HS-27A (cell line): ENCODE results near the gene SGCD.
"Not testable (repeated sequence)": the region's sequence is repeated elsewhere in the genome, so short reads cannot be mapped to it uniquely, and the experiment has no call there.

ENCODE experiments used
- DNase-seq: peaks from one replicate; pipeline ENCODE4 v3.0.0-alpha.2; 2012; ENCODE audit warnings: low read depth, missing footprints

Gene SGCD

DNA sequence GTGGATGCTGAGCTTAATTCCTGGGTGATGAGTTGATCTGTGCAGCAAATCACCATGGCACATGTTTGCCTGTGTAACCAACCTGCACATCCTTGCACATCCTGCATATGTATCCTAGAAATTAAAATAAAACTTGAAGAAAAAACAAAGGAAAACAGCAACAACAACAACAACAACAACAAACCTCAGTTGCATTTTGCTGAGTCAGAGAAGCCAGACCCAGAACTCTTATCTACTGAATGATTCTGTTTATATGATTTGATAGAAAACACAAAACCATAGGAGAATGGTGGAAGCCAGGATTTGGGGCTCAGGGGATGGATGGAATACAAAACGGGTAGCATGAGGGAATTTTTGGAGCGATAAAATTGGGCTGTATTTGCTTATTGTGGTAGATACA lies 307.3 kb downstream of the SGCD start:
- no peak for DNase-seq

DNA sequence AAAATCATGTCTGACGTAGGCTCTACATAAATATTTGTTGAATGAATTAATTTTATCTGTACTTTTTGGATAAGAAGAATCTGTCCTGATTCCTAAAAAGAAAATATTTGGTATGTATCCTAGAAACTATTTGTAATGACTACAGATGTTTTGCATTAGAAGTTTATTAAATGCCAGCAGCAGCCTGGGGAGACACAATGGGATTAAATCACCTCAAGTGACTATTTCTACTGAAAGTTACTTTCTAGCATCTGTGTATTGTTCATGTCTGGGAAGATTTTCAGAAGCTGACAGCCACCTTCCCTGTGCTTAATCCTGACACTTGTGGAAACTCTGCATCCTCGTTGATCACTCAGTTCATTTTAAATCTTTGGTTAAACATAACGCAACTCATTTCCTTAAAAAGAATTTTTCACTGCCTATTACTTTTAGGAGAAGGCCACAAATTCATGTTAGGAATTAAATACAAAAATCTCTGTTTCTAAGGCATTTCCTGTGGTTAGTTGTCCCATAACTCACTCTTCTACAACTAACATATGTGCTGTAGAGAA lies 313.8 kb downstream of the SGCD start:
- no peak for DNase-seq

DNA sequence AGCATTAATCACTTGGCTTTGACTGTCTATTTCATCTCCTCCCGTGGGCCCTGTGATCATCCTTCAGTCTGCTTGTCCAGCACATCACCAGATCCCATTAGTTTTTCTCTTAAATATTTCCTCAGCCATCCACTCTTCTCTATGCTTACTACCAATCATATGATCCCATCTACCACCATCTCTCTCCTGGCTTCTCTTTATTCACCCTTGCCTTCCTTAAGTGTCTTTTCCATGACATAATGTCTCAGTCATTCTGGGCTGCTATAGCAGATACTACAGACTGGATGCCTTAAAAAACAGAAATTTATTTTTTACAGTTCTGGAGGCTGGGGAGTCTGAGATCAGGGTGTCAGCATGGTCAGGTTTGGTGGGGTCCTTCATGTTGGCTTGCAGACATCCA lies 314.7 kb downstream of the SGCD start:
- DNase-seq: no peak

DNA sequence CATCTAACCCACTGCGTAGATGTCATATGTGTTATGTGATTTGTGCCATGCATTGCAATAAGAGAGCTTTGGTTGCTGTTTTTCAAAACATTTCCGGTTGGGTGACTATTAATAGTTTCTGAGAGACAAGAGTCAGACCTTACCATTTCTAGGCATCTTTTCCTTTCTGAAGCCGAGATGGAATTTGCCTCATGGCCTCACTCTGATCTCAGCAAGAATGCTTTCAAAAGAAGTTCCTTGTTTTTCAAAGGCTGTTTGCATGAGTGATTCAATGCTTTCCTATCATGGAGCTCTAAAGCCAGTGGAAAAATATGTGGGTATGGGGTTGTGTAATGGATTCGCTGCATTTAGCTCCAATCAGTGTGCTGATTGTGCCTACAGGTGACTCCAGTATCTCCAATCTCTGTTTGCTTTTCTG lies 320.1 kb downstream of the SGCD start:
- no peak for DNase-seq

DNA sequence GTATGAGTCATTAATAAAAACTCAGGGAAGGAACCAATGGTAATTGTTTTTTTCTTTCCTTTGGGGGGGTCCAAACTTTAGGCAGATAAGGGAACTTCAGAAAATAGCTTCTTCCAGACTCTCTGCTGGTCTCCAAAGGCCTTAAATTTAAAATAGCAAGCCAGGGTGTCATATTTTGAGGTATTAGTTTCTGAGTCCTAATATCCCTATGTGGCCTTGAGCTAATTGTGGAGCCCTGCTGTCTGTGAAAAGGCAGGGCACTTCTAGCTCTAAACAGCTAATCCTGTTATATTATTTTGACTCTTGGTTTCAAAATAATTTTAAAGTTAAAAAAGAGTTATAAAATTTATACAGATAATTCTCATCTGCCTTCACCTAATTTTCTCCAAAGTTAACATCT lies 327.5 kb downstream of the SGCD start:
- no peak for DNase-seq

DNA sequence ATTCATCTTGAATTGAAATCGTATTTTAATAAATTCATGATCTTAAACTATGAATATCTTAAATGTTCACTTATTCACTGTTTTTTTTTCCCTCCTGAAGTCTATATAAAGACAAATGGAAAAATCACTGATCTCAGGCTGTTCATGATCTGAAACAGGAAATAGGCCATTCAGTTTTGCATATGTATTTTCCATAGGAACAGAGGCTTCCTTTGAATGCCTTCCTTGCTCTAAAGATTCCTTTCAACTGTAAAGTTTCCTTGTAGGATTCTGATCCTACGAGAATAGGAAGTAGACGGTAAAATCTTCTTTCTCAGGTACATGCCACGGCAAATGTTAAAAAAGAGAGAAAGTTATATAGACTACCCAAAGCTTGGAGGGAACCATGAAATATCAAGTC lies 328.8 kb downstream of the SGCD start:
- no peak for DNase-seq

DNA sequence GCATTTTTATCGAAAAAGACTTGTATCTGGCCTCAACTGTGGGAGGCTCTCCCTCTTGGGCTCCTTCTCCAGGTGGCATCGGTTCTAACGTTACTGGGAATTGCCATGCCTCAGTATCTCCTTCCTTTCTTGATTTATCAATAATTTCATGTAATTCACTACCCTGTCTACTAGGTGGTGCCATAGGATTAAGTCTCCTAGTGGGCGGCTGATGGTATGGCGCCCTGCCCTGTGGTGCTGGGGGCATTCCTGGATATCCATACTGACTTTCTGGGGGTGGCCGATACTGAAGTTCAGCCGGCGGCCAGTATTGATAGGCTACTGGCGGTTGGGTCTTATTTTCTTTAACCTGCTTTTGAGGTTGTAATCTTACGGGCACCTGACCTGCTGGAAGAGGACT lies 337.9 kb downstream of the SGCD start:
- not testable (repeated sequence) for DNase-seq

DNA sequence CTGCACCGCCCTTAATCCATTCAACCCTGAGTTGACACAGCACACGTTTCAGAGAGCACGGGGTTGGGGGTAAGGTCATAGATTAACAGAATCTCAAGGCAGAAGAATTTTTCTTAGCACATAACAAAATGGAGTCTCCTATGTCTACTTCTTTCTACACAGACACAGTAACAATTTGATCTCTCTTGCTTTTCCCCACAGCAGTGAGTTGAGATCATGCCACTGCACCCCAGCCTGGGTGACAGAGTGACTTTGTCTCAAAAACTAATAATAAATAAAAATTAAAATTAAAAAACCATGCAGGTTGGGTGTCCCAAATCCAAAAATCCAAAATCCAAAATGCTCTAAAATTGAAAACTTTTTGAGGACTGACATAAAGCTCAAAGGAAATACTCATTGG lies 339.7 kb downstream of the SGCD start:
- DNase-seq: not testable (repeated sequence)

DNA sequence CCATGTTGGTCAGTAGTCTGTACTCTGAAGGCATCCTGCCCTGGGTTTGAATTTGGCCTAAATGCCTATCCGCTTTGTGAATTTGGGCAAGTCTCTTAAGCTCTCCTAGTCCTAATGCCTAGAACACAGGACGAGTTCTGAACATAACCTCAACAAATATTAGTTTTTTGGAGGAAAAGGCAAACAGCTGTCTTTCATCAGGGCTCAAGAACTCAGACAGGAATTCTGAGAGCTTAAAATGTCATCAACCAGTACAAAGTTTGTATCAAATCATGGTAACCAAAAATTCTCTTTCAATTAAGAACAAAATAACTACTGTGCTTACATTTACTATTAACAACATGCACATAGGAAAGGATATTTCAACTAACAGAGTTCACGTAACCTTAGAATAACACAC lies 340.7 kb downstream of the SGCD start:
- no peak for DNase-seq

DNA sequence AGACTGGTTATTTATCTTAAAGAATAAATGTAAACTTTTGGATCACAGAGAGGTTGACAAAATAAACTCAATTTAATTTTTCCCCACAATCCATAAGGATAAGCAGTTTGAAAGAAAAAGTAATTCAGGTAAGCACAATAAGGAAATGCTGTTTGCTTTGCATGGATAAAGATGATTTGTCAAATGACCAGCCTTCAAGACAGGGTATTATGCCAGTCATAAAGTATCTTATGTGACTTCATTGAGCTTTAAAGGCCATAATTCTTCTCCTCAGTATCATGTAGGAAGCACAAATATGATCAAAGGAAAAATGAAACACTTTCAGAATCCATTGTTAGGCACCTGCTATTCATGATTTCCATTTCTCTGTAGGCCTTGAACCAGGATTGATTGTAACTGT lies 342.5 kb downstream of the SGCD start:
- no peak for DNase-seq

DNA sequence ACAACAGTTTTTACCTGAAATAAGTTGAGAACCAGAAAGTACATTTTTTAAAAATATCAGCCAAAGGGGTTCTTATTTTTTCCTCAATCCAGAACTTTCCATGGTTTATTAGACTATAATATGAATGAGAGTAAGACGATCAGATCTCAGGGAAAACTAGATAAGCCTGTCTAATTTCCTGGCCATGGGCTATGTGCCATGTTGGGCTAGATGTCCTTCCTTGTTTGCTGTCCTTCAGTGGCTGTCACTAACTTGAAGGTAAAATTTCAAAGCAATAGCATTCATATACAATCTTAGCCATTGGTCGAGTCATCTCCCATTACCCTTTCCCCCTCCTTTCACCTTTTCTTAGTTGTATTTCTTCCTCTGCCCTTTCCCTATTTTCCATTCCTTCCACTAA lies 343.7 kb downstream of the SGCD start:
- DNase-seq: no peak

DNA sequence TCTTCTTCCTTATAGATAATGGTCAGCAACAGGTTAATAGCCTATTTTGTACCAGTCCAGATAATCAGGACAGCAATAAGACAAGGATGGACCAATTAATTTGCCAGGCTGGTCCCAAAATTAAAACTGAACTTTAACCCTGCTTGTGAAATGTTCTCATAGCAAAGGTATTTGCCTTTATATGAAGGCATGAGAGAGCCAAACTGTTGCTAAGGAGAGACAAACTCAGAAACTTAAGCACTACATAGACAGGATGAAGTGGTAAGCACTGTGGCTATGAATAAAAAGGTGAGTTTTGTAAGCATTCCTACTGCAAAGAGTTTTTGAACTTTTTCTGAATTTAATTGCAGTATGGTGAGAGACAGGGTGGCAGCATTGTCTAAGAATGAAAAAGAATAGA lies 348.4 kb downstream of the SGCD start:
- no peak for DNase-seq

DNA sequence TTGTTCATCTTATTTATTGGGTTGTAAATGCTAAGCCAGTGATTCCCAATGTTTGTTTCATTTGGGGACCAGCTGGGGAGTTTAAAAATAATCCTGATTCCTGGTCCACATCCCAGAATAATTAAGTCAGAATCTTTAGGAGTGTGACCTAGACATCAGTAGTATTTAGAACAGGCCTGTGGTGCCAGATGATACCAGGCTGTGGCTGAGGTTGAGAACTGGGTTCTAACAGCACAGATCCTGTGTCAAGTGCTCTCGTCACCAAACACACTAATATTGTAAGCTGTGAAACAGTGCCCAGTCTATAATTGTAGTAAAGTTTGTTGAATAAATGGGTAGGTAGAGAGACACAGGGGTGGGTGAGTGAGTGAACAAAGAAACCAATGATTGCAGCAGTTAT lies 351.0 kb downstream of the SGCD start:
- DNase-seq: no peak

DNA sequence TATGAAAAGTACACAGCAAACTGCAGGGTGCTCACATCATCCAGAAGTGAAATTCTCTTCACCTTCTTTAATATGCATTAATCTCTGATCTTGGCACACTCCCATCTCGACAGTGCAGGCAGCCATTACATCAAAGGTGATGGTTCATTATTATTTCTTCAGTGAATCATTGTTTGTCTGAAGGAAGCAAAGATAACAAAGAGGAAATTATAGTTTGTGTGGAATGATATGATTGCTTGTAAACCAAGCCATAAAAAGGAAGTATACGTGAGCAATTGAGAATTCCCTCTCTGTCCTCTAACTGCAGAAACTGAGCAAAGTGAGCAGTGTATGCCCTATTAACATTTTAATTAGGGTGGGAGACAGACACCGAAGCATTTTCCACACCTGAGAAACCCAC lies 351.5 kb downstream of the SGCD start:
- no peak for DNase-seq

DNA sequence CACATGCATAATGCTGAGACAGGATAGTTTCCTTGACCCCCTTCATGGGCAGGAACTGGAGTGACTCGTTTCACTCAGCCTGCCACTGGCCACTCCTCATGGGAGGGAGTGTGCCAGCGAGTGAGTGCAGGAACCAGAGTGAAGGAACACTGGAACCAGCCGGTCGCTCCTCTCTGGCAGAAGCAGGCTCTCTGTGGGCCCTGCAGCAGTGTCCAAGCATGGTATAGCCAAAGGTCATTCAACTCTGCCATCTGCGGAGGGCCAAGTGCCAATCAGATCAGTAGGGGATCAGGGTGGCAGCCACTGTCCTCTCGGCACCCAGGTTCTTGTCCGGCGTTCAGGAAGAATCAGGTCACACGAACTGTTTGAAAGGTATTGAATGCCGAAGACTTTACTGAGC lies 353.9 kb downstream of the SGCD start:
- DNase-seq: no peak

DNA sequence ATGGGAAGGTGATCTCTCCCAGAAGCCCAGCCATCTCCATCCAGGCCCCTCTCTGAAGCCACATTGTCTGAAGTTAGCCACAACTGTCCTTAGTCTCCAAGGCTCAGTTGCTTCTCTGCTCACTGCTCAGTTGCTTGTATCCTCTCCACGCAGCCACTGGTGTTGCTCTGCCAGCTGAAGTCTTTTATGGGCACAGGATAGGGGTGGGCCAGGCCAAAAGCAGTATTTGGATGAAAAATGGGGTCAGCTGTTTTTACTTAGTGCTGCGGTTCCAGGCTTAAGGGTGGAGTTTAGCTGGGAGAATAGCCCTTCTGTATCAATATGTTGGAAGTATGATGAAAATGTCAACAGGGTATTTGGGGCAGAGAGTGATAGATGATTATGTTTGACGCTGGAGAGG lies 354.3 kb downstream of the SGCD start:
- no peak for DNase-seq

DNA sequence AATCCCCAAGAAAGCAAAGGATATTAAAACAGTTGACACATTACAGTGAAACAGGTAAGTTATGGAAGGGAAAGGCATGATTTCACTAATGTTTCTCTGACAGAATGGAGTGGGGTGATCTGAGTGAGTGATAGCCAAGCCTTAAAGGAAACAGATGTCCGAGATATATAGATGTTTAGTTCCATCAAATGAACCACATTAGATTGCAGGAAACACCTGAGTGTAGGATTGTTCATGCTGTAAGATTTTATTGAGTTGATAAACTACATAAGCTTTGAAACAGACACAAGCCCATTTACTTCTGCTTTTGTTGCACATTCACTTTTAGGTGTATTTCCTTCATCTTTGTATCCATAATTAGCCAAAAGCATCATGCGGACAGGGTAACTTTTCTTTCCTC lies 356.0 kb downstream of the SGCD start:
- DNase-seq: no peak

DNA sequence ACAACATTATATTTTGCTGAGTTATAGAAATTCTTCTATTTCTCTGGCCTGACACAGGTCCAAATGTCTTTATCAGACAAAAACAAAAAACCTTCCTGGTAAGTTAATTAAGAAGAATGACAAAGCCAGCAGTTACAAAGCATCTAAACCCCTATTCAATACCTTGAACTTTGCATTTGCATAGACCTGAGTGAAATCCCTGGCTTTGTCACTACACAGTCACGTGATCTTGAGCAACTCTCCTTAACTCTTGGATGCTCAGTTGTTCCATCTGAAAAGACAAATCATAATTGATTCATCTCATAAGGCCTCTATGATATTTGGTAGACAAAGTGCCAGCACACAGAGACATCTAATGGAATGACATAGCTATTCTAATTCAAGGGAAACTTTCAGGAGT lies 356.5 kb downstream of the SGCD start:
- no peak for DNase-seq

DNA sequence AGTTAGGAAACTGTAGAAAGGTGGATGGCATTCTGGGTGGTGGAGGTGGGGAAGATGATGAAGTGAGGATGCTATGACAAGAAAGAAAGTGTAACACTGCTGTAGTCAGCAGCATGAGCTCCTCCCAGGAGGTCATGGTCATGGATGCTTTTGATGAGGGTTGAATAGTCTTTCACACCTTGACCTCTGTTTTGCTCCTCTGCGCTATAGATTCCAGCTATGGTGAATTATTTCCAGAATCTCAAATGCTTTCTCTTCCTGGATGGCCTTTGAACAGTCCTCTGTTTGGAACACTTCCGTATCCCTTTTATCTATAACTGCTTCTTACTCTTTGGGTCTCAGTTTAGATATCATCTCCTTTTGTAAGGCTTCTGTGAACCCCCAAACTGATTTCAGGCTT lies 357.3 kb downstream of the SGCD start:
- DNase-seq: no peak

DNA sequence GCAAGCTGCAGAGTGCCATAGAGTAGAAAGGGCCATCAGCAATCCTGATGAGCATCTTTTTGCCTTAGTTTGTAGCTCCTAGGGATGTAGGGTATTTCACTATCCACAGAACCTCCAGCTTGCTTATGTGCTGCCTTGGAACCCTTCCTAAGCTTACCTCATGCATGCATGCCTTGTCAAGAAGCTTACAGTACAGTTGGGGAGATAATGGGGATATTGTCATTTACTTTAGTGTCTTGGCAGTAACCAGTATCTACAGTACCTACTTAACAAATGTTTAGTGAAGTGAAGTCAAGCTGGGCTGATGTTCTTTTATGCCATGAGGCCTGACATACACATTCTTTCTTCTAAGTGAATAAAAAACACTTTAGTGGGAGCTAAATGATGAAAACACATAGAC lies 358.5 kb downstream of the SGCD start:
- DNase-seq: no peak

DNA sequence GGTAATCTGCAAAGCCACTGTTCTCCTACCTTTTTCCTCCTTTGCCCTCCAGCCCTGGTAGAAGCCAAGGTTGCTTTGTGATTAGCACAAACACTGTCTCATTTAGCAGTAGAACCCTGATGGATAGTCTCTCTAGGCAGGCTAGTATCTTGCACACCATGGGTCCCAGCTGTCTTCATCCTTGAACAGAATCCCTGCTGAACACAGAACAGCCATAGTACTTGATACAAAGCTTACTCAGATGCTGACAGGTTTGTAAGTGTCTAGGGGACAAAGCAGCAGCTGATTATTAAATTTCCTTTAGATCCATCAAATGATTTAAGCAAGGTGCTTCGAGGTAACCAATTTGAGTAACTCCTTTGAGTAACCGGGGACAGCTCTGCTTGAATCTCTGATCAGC lies 359.4 kb downstream of the SGCD start:
- DNase-seq: no peak

DNA sequence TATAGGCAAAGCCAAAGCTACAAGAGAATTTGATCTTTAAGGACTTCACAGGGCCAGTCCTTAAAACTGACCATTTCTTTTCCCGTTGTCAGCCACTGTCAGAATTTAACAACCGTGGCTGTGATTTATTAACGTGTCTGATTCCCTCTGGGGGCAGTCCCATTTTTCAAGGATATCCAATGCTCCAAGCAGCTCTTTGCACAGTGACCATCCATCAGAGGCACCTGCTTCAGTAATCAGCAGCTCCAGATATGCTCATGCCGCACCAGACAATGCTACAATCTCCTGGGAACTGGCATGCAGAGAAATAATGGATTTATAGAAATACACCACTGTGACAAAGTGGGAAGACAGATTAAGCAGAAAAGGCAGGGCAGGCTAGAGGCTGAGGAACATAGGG lies 359.8 kb downstream of the SGCD start:
- DNase-seq: no peak

DNA sequence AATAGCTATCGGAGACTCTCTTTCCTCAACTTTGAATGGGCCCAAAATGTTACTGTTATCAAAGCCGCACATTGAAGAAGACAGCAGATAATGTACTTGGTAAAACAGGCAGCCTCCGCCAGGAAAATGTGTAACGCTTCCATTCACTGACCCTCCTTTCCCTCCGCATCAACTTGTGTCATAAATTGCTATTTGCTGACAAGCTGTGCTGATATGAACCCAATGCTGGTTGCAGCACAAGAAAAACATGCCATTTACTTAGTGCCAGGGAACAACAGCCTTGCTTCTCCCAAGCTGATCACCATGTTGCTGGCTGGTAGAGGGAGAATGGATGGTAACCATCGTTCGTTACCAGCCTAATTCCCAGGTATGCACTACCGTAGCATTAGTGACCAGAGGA lies 360.6 kb downstream of the SGCD start:
- DNase-seq: no peak

DNA sequence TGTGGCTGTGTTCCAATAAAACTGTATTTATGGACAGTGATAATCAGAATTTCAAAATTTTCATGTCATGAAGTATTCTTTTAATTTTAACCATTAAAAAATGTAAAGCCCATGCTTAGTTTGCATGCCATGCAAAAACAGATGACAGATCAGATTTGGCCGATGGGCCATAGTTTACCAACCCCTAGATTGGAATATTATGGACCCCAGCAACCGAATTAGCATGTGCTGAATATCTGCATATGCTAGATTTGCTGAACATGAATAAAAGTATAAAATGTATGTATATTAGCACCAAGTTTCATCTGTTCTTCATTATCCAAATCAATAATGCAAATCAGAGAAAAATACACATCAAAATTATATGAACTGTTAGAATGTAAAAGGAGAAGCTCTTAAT lies 364.6 kb downstream of the SGCD start:
- no peak for DNase-seq

DNA sequence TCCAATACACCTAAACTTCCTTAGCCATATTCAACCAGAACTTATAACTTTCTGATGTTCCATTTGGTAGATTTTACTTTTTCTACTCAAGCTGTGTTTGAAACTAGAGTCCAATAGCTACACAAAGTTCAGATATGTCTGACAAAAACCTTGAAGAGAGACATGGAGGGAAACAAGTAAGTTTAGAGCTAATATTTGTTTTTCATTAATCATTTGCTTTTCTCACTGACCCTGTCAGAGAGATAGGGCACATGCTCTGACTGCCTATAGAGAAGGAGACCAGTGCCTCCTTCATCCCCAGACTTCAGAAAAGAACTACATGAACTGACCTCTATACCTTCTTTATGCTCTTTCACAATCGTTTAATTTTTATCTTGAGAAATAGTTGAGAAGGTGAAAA lies 366.1 kb downstream of the SGCD start:
- no peak for DNase-seq
